ENCODE data around the gene MOB1B.

GRCh38 chr4:70885174-70885573, 17.0 kb upstream of the MOB1B start:
- TF ChIP-seq EP300 (IDR thresholded peaks at IDR 0.05) (no peak), CTCF (IDR thresholded peaks at IDR 0.05) (no peak)
